Tibial artery (tissue), 4 donors: ENCODE measurements around the gene NHLRC4.
"Not testable (repeated sequence)": the region's sequence is repeated elsewhere in the genome, so short reads cannot be mapped to it uniquely, and the experiment has no call there.

Experiments used
- DNase-seq, 2 donors: peaks; one replicate each; pipeline ENCODE4 v3.0.0-alpha.2; 2019
- H3K27ac ChIP-seq, 2 donors: fragments of 200-600 bp; sonication (generic) in 1 of 2; 1 replicate in 1 of 2; 2 replicates in 1 of 2; pipeline ENCODE4 v1.5.1; 2018 to 2019; ENCODE audit warnings: mild to moderate bottlenecking in 1 of 2
- H3K27me3 ChIP-seq, 2 donors: fragments of 200-600 bp; sonication (generic) in 1 of 2; one replicate each; pipeline versions ENCODE4 v1.5.1 to v1.6.0; 2016 to 2019
- H3K36me3 ChIP-seq, 3 donors: fragments of 200-600 bp; sonication (generic) in 2 of 3; one replicate each; pipeline ENCODE4 v1.5.1; 2016 to 2019; ENCODE audit warnings: mild to moderate bottlenecking in 2 of 3
- H3K4me1 ChIP-seq, 4 donors: fragments of 200-600 bp; sonication (generic) in 2 of 4; 1 replicate in 3 of 4; 2 replicates in 1 of 4; pipeline ENCODE4 v1.5.1; 2016 to 2019
- H3K4me3 ChIP-seq, 2 donors: fragments of 200-600 bp; sonication (generic) in 1 of 2; 1 replicate in 1 of 2; 2 replicates in 1 of 2; pipeline ENCODE4 v1.5.1; 2018 to 2019; ENCODE audit warnings: mild to moderate bottlenecking in 2 of 2
- H3K9me3 ChIP-seq, 3 donors: fragments of 200-600 bp; sonication (generic) in 1 of 3; one replicate each; pipeline ENCODE4 v1.5.1; 2016 to 2019
- CTCF ChIP-seq, 2 experiments: fragments of 200-600 bp in 1 of 2; fragments of 450-650 bp in 1 of 2; IDR thresholded peaks; one replicate each; pipeline ENCODE4 v1.5.1; 2017 to 2019; ENCODE audit warnings: antibody characterized with exemption in 2 of 2, mild to moderate bottlenecking in 1 of 2, moderate library complexity in 1 of 2
- intact Hi-C: fragments of 100-400 bp; cut with DNase I; formaldehyde crosslinking; loops from one replicate; pipeline ENCODE4 v1.15.0; 2023; ENCODE audit warnings: low total_unique reads

Gene NHLRC4

GRCh38 chr16:596736-597060 is 29.9 kb downstream of the NHLRC4 start:
- no peak overlapping the region for H3K4me3 ChIP-seq
- intact Hi-C loops: no loop called here
- no peak for TF ChIP-seq CTCF (IDR thresholded peaks at IDR 0.05)

GRCh38 chr16:597655-598054 is 30.9 kb downstream of the NHLRC4 start:
- H3K4me3 ChIP-seq, H3K27me3 ChIP-seq, H3K9me3 ChIP-seq, DNase-seq, H3K27ac ChIP-seq, intact Hi-C loops: not testable (repeated sequence)
- Histone ChIP-seq H3K36me3 (peaks cover 0 to 52% (median 9%) of the 10 kb centered on the region in 3 donors), H3K4me1 (peaks cover 0 to 25% (median 6%) of the 10 kb centered on the region in 4 donors)

More at GRCh38 chr16:596736-597060, 29.9 kb downstream of the NHLRC4 start:
- DNase-seq: no peak
- no peaks in the 10 kb centered on the region for H3K27me3 ChIP-seq
- no peak overlapping the region for H3K27ac ChIP-seq
- peaks cover 0 to 52% (median 9%) of the 10 kb centered on the region in 3 donors for H3K36me3 ChIP-seq
- peaks cover 0 to 34% (median 15%) of the 10 kb centered on the region in 4 donors for H3K4me1 ChIP-seq
- H3K9me3 ChIP-seq: no peaks in the 10 kb centered on the region

GRCh38 chr16:598823-599739 is 32.3 kb downstream of the NHLRC4 start:
- no peaks in the 10 kb centered on the region for H3K9me3 ChIP-seq
- no peak overlapping the region for H3K4me3 ChIP-seq
- no peak for TF ChIP-seq CTCF (IDR thresholded peaks at IDR 0.05)
- intact Hi-C loops: no loop called here
- H3K4me1 ChIP-seq: peaks cover 0 to 12% (median 0%) of the 10 kb centered on the region in 4 donors
- H3K36me3 ChIP-seq: peaks cover 0 to 39% (median 9%) of the 10 kb centered on the region in 3 donors
- no peak overlapping the region for H3K27ac ChIP-seq
- no peaks in the 10 kb centered on the region for H3K27me3 ChIP-seq
- DNase-seq: no peak

GRCh38 chr16:600781-601180 is 34.0 kb downstream of the NHLRC4 start:
- H3K4me1 ChIP-seq: peaks cover 0 to 5% (median 0%) of the 10 kb centered on the region in 4 donors
- H3K36me3 ChIP-seq: peaks cover 0 to 37% (median 9%) of the 10 kb centered on the region in 3 donors
- no peak overlapping the region for H3K27ac ChIP-seq
- no peak for TF ChIP-seq CTCF (IDR thresholded peaks at IDR 0.05)
- no peaks in the 10 kb centered on the region for H3K27me3 ChIP-seq
- H3K4me3 ChIP-seq: no peak overlapping the region
- H3K9me3 ChIP-seq: no peaks in the 10 kb centered on the region
- no peak for DNase-seq
- intact Hi-C loops: no loop called here

GRCh38 chr16:603933-604332 is 37.1 kb downstream of the NHLRC4 start:
- Histone ChIP-seq H3K27me3 (no peaks in the 10 kb centered on the region), H3K4me3 (no peak overlapping the region), H3K4me1 (no peaks in the 10 kb centered on the region), H3K36me3 (peaks cover 0 to 19% (median 4%) of the 10 kb centered on the region in 3 donors), H3K27ac (no peak overlapping the region), H3K9me3 (no peaks in the 10 kb centered on the region)
- no peak for TF ChIP-seq CTCF (IDR thresholded peaks at IDR 0.05)
- no peak for DNase-seq
- intact Hi-C loops: no loop called here

GRCh38 chr16:606656-607307 is 40.0 kb downstream of the NHLRC4 start:
- Histone ChIP-seq H3K4me1 (peaks cover 0 to 4% (median 0%) of the 10 kb centered on the region in 4 donors), H3K27me3 (no peaks in the 10 kb centered on the region), H3K4me3 (no peak overlapping the region), H3K36me3 (no peaks in the 10 kb centered on the region), H3K9me3 (no peaks in the 10 kb centered on the region), H3K27ac (no peak overlapping the region)
- no peak for DNase-seq
- intact Hi-C loops: no loop called here
- no peak for TF ChIP-seq CTCF (IDR thresholded peaks at IDR 0.05)
